GM12878 (cell line): Measurements from ENCODE around the gene EPB41L4B. TPM values are rescaled to one million over a fixed set of nuclear protein-coding genes. Genes with fewer than 3 reads are reported as not detected.

ENCODE experiments used
- ATAC-seq: fragments of 200-7000 bp; cut with Tn5 transposase; 3 replicates; pipeline ENCODE4 v1.9.1; 2020; ENCODE audit warnings: mild to moderate bottlenecking, moderate library complexity
- BruUV-seq: library from RNA; stranded (reverse); fragments of 400-500 nt; replicated peaks from 2 replicates; lab custom pipeline; 2021; lab: Mats Ljungman, UMichigan
- CTCF ChIA-PET: fragments of 300-600 bp; sonication (Branson Sonifier 250); formaldehyde crosslinking; extraction: SDS; loops from one replicate; lab custom pipeline; 2021; ENCODE audit warnings: inconsistent platforms; lab: Yijun Ruan, JAX
- POLR2A ChIA-PET: fragments of 350-600 bp; formaldehyde crosslinking; extraction: SDS; loops from one replicate; lab custom pipeline; 2021; ENCODE audit warnings: inconsistent platforms; lab: Charles Lee
- RAD21 ChIA-PET: fragments of 300-600 bp; sonication (Branson Sonifier 250); formaldehyde crosslinking; loops from one replicate; lab custom pipeline; 2023; ENCODE audit warnings: antibody characterized with exemption; ENCODE audit not compliant: unreplicated experiment; lab: Charles Lee
- SMC1A ChIA-PET: fragments of 300-600 bp; sonication (Branson Sonifier 250); formaldehyde crosslinking; loops from one replicate; lab custom pipeline; 2023; ENCODE audit not compliant: unreplicated experiment, uncharacterized antibody; lab: Charles Lee
- DNase-seq: peaks from one replicate; pipeline ENCODE4 v3.0.0-alpha.2; 2011; ENCODE audit warnings: low read depth, low spot score
- FAIRE-seq: peaks from 3 replicates; lab custom pipeline; 2011; peaks lifted over from hg19 to GRCh38; lab: Jason Lieb, UNC
- H2AFZ ChIP-seq: 2 replicates; pipeline ENCODE4 v1.6.0; 2011; ENCODE audit warnings: low read depth, low read length, control low read depth; ENCODE audit not compliant: control insufficient read depth
- H3K27ac ChIP-seq: 2 replicates; pipeline ENCODE4 v1.5.1; 2011; ENCODE audit warnings: control low read depth; ENCODE audit not compliant: control insufficient read depth, insufficient read depth
- H3K27me3 ChIP-seq, 2 experiments: replicated peaks in 1 of 2; 2 replicates each; pipeline versions ENCODE4 v1.6.0 to v1.6.1; 2011; ENCODE audit warnings: low read length in 1 of 2; ENCODE audit not compliant: control insufficient read depth in 2 of 2, insufficient read depth in 2 of 2
- H3K36me3 ChIP-seq, 2 experiments: 2 replicates each; pipeline ENCODE4 v1.5.1; 2011; ENCODE audit warnings: low read length in 1 of 2; ENCODE audit not compliant: control insufficient read depth in 2 of 2, insufficient read depth in 2 of 2
- H3K4me1 ChIP-seq: 2 replicates; pipeline ENCODE4 v1.6.1; 2011; ENCODE audit warnings: mild to moderate bottlenecking, low read length, moderate library complexity, mixed read lengths; ENCODE audit not compliant: control insufficient read depth, insufficient read depth
- H3K4me2 ChIP-seq: 2 replicates; pipeline ENCODE4 v1.6.0; 2011; ENCODE audit warnings: control low read depth; ENCODE audit not compliant: control insufficient read depth, insufficient read depth
- H3K4me3 ChIP-seq: fragments of 200-600 bp; sonication (generic); 2 replicates; pipeline ENCODE4 v1.5.1; 2016
- H3K79me2 ChIP-seq: 2 replicates; pipeline ENCODE4 v1.6.0; 2011; ENCODE audit warnings: low read length; ENCODE audit not compliant: control insufficient read depth, insufficient read depth
- H3K9ac ChIP-seq: 2 replicates; pipeline ENCODE4 v1.8.0; 2011; ENCODE audit warnings: low read length, control low read depth, mixed read lengths; ENCODE audit not compliant: control insufficient read depth, insufficient read depth
- H3K9me3 ChIP-seq: replicated peaks from 3 replicates; pipeline ENCODE4 v1.5.1; 2011; ENCODE audit warnings: mild to moderate bottlenecking, low read length; ENCODE audit not compliant: control insufficient read depth, insufficient read depth
- H4K20me1 ChIP-seq: 2 replicates; pipeline ENCODE4 v1.6.0; 2011; ENCODE audit not compliant: control insufficient read depth, insufficient read depth
- ATF2 ChIP-seq: IDR thresholded peaks from 2 replicates; pipeline ENCODE4 v1.6.1; 2012; ENCODE audit warnings: low read length, inconsistent platforms
- BACH1 ChIP-seq: fragments of 450-650 bp; IDR thresholded peaks from 2 replicates; pipeline ENCODE4 v1.6.1; 2017; ENCODE audit warnings: mild to moderate bottlenecking, borderline replicate concordance
- CREB1 ChIP-seq: IDR thresholded peaks from 2 replicates; pipeline ENCODE4 v1.6.1; 2012; ENCODE audit warnings: low read depth, mild to moderate bottlenecking, inconsistent platforms
- CREM ChIP-seq: IDR thresholded peaks from 2 replicates; pipeline ENCODE4 v1.6.1; 2014; ENCODE audit warnings: antibody characterized with exemption, low read depth
- DPF2 ChIP-seq: fragments of 450-650 bp; IDR thresholded peaks from 2 replicates; pipeline ENCODE4 v1.6.1; 2017; ENCODE audit warnings: mild to moderate bottlenecking
- FOS ChIP-seq: IDR thresholded peaks from 3 replicates; pipeline ENCODE4 v1.6.1; 2011; ENCODE audit warnings: borderline replicate concordance; ENCODE audit not compliant: insufficient read length; ENCODE audit errors: extremely low read depth
- IKZF2 ChIP-seq, 2 experiments: fragments of 450-650 bp; IDR thresholded peaks; 2 replicates each; pipeline ENCODE4 v1.6.1; 2017; ENCODE audit warnings: mild to moderate bottlenecking in 2 of 2, moderate library complexity in 2 of 2
- MAX ChIP-seq: IDR thresholded peaks from 2 replicates; pipeline ENCODE4 v1.6.1; 2012; ENCODE audit warnings: low read depth, low read length, improper control_type of control experiment
- MTA3 ChIP-seq: IDR thresholded peaks from 2 replicates; pipeline ENCODE4 v1.6.1; 2012; ENCODE audit warnings: low read length, inconsistent platforms, borderline replicate concordance
- POLR2A ChIP-seq: IDR thresholded peaks from 2 replicates; pipeline ENCODE4 v1.6.1; 2011; ENCODE audit warnings: low read depth, mild to moderate bottlenecking, low read length
- RBBP5 ChIP-seq: fragments of 200-600 bp; sonication (generic); conservative IDR thresholded peaks from 2 replicates; pipeline ENCODE4 v1.6.1; 2016
- RELA ChIP-seq: fragments of 450-650 bp; IDR thresholded peaks from 2 replicates; pipeline ENCODE4 v1.8.0; 2014; ENCODE audit warnings: borderline replicate concordance; ENCODE audit not compliant: partially characterized antibody
- SIN3A ChIP-seq: IDR thresholded peaks from 2 replicates; pipeline ENCODE4 v1.6.1; 2012; ENCODE audit warnings: low read depth, low read length, improper control_type of control experiment
- TCF12 ChIP-seq: IDR thresholded peaks from 2 replicates; pipeline ENCODE4 v1.6.1; 2011; ENCODE audit warnings: low read depth, mild to moderate bottlenecking, low read length
- YBX1 ChIP-seq: fragments of 450-650 bp; IDR thresholded peaks from 2 replicates; pipeline ENCODE4 v1.6.1; 2016; ENCODE audit warnings: antibody characterized with exemption
- ZSCAN29 ChIP-seq: fragments of 450-650 bp; IDR thresholded peaks from 2 replicates; pipeline ENCODE4 v1.6.1; 2017; ENCODE audit warnings: mild to moderate bottlenecking, moderate library complexity
- WGBS: methylation state at CpG from one replicate; pipeline ENCODE4 v1.1.6; 2016; ENCODE audit warnings: low lambda C conversion rate; ENCODE audit not compliant: insufficient replicate concordance, insufficient coverage; ENCODE audit errors: missing lambda C conversion rate; 5-methylcytosine and 5-hydroxymethylcytosine counted together
- in situ Hi-C: fragments of 300-500 bp; cut with MboI; formaldehyde crosslinking; loops from 9 replicates; pipeline ENCODE4 v1.14.3; 2018; ENCODE audit warnings: mixed read lengths
- intact Hi-C: fragments of 100-400 bp; cut with micrococcal nuclease; formaldehyde crosslinking; loops from one replicate; pipeline ENCODE4 v1.14.2; 2022; ENCODE audit not compliant: unreplicated experiment
- polyA plus RNA-seq, 11 experiments: library from polyadenylated mRNA; depleted of rRNA in 4 of 11; unstranded in 6 of 11; stranded (reverse) in 5 of 11; fragments of >200 nt; fragmentation: Nextera tagmentation in 4 of 11; fragmentation: Illumina TruSeq in 1 of 11; extraction: Ambion mirVana in 4 of 11; extraction: Trizol in 1 of 11; gene quantifications; 1 replicate in 1 of 11; 2 replicates in 10 of 11; pipeline versions ENCODE4 v1.2.1 to v1.2.3, GENCODE V29; 2011 to 2016; ENCODE audit warnings: inconsistent platforms in 2 of 11, missing spikeins in 2 of 11, low read depth in 1 of 11
- total RNA-seq, 4 experiments: library from RNA; depleted of rRNA in 3 of 4; stranded (reverse); fragments of >200 nt in 3 of 4; fragmentation: Illumina TruSeq in 1 of 4; extraction: Trizol in 1 of 4; gene quantifications; 2 replicates each; pipeline versions ENCODE4 v1.2.1 to v1.2.3, GENCODE V29; 2013 to 2021

Gene EPB41L4B
- total and polyA plus RNA-seq, 10 of the 15 experiments (the other 5 are each of a cell fraction or from before 2014, with no cell fraction given): 0.04 to 0.75 (median 0.13) TPM; not detected in 1

DNA sequence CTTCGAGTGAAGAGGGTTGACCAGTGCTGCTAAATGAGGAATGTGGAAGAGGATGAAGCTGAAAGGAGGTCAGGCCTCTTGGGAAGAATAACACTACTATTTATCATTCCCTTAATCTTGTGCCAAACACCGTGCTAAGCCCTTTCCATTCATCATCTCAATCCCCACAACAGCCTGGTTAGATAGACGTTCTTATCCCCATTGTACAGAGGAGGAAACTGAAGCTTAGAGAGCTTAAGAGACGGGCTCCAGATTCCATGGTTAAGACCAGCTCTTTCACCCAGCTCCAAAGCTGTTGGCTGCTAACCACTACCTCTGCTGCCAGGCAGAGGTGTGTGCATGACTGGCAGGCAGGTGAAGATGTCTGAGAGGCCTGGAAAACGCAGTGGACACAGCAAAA lies 868 bp upstream of the EPB41L4B start:
- in situ Hi-C loops (no loop called here), intact Hi-C loops (loop anchor here (2.0 to 5.0 kb wide), 4 partner anchors 77 to 147 kb away; no protein-coding TSS in a partner anchor)
- H3K27me3 ChIP-seq: peaks cover 5 to 6% of the 10 kb centered on the region in 2 experiments

More for the DNA sequence above, 868 bp upstream of the EPB41L4B start:
- TF ChIP-seq SIN3A: no peak
- TF ChIP-seq YBX1: no peak
- no peak for TF ChIP-seq RELA
- TF ChIP-seq ATF2: no peak
- no peak for TF ChIP-seq MTA3
- TF ChIP-seq FOS: no peak
- no peak for TF ChIP-seq MAX
- no peak for TF ChIP-seq CREM
- no peak for TF ChIP-seq CREB1
- no peak for TF ChIP-seq TCF12
- no peak for TF ChIP-seq ZSCAN29
- TF ChIP-seq POLR2A: no peak
- TF ChIP-seq BACH1: no peak
- no peak for TF ChIP-seq IKZF2 (IDR thresholded peaks at IDR 0.05)
- TF ChIP-seq DPF2: no peak
- no peak for TF ChIP-seq RBBP5
- Histone ChIP-seq H3K4me3 (no peak overlapping the region), H3K9ac (no peak overlapping the region), H3K4me2 (no peak overlapping the region), H3K9me3 (no peaks in the 10 kb centered on the region), H3K4me1 (no peaks in the 10 kb centered on the region), H4K20me1 (no peaks in the 10 kb centered on the region), H2AFZ (no peak overlapping the region), H3K27ac (no peak overlapping the region), H3K79me2 (no peaks in the 10 kb centered on the region), H3K36me3 (no peaks in the 10 kb centered on the region)
- POLR2A ChIA-PET: no interaction called here
- whole genome bisulfite sequencing: 21% methylated on average over 5 of the region's 5 CpGs
- BruUV-seq: no TSS peak
- RAD21 ChIA-PET: no interaction called here
- CTCF ChIA-PET: interaction anchor here (0.6 to 1.3 kb wide), 6 partner anchors 26 to 947 kb away, joined by 3 to 6 read pairs (median 4); no protein-coding TSS in a partner anchor
- no peak for ATAC-seq
- SMC1A ChIA-PET: interaction anchor here (0.8 to 1.5 kb wide), 3 partner anchors 88 to 148 kb away, joined by 3 to 9 read pairs (median 3); no protein-coding TSS in a partner anchor
- FAIRE-seq: no peak
- no peak for DNase-seq
